SK-N-DZ (cell line): ENCODE measurements around the gene CCT8L2.
"Not testable (repeated sequence)": the region's sequence is repeated elsewhere in the genome, so short reads cannot be mapped to it uniquely, and the experiment has no call there.

Source experiments
- DNase-seq: peaks from one replicate; pipeline ENCODE4 v3.0.0-alpha.2; 2015; ENCODE audit warnings: low spot score

Gene CCT8L2

GRCh38 chr22:16595251-16595650, 2.6 kb upstream of the CCT8L2 start:
- DNase-seq = not testable (repeated sequence)

GRCh38 chr22:16594026-16594425, 1.4 kb upstream of the CCT8L2 start:
- DNase-seq = no peak

- not testable (repeated sequence) for DNase-seq
Measured at GRCh38 chr22:16592231-16592630, 379 bp downstream of the CCT8L2 start.

DNA sequence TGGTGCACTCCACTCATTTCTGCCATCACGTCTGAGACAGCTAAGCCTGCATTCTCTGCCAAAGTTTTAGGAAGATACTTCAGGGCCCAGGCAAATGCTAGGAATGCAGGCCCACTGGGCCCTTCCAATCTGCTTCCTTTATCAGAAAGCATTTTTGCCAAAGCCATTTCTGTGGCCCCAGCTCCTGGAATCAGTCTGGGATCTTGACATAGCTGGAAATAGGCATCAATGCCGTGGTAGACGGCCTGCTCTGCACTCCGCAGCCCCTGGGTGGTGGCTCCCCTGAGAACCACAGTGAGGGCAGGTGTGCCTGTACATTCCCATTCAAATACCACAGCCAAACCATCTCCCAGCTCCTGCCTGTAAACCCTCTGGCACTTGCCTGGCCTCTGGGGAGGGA, 1.5 kb downstream of the CCT8L2 start:
- not testable (repeated sequence) for DNase-seq

GRCh38 chr22:16586991-16587390, 5.6 kb downstream of the CCT8L2 start:
- DNase-seq = no peak

DNA sequence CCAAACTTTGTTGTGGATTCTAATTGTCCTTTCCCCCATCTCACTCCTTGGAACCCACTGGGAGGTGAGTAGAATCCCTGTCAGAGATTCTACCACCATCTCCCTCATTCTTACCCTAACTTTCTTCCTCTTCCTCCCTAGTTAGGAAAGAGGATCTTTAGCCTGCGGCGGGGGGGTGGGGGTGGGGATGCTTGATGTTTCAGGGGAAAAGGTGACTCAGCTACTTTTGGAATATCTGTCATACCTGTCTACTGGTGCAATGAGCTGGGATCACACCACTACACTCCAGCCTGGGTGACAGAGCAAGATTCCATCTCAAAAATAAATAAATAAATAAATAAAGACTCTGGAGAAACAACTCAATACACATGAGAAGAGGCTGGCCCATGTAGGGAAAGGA, 6.4 kb downstream of the CCT8L2 start:
- no peak for DNase-seq

DNA sequence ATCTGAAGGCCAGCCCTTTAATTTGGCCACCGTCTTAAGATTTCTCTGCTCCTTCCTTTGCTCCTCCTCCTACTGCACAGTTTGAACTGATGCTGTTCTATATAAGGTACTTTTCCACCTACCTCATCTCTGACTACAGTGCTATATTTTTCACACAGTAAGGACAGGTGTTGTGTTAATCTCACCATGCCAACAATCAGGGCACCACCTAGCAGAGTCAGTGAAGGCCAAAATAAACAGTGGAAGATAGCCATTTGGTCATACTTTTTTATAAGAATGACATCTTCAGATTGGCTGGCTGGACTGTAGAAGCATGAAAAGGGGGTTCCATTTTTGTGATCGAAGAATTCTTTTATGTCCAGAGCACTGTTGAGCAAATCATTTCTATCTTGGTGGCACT, 11.7 kb downstream of the CCT8L2 start:
- not testable (repeated sequence) for DNase-seq

GRCh38 chr22:16569240-16569834, 23.3 kb downstream of the CCT8L2 start:
- DNase-seq = not testable (repeated sequence)

GRCh38 chr22:16568425-16568758, 24.2 kb downstream of the CCT8L2 start:
- no peak for DNase-seq

DNA sequence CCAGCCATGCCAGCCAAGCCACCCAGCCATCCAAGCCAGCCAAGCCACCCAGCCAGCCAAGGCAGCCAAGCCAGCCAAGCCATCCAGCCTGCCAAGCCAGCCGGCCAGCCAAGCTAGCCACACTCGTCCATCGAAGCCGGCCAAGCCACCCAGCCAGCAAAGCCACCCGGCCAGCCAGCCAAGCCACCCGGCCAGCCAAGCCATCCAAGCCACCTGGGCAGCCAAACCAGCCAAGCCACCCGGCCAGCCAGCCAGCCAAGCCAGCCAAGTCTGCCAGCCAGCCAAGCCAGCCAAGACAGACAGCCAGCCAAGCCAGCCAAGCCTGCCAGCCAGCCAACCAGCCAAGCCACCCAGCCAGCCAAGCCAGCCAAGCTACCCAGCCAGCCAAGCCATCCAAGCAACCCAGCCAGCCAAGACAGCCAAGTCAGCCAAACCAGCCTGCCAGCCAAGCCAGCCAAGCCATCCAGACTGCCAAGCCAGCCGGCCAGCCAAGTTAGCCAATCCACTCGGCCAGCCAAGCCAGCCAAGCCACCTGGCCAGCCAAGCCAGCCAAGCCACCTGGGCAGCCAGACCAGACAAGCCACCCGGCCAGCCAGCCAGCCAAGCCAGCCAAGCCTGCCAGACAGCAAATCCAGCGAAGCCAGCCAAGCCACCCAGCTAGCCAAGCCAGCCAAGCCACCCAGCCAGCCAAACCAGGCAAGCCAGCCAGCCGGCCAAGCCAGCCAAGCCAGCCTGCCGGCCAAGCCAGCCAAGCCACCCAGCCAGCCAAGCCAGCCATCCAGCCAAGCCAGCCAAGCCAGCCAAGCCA, 24.8 kb downstream of the CCT8L2 start:
- not testable (repeated sequence) for DNase-seq

- DNase-seq = not testable (repeated sequence)
Measured at GRCh38 chr22:16566421-16567151, 26.0 kb downstream of the CCT8L2 start.

DNA sequence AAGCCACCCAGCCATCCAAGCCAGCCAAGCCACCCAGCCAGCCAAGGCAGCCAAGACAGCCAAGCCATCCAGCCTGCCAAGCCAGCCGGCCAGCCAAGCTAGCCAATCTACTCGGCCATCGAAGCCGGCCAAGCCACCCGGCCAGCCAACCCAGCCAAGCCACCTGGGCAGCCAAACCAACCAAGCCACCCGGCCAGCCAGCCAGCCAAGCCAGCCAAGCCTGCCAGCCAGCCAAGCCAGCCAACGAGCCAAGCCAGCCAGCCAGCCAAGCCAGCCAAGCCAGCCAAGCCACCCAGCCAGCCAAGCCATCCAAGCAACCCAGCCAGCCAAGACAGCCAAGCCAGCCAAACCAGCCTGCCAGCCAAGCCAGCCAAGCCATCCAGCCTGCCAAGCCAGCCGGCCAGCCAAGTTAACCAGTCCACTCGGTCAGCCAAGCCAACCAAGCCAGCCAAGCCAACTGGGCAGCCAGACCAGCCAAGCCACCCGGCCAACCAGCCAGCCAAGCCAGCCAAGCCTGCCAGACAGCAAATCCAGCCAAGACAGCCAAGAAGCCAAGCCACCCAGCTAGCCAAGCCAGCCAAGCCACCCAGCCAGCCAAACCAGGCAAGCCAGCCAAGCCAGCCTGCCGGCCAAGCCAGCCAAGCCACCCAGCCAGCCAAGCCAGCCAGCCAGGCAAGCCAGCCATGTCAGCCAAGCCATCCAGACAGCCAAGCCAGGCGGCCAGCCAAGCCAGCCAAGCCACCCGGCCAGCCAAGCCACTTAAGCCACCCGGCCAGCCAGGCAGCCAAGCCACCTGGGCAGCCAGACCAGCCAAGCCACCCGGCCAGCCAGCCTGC, 26.8 kb downstream of the CCT8L2 start:
- DNase-seq = not testable (repeated sequence)

- DNase-seq = not testable (repeated sequence)
Measured at GRCh38 chr22:16564837-16565584, 27.6 kb downstream of the CCT8L2 start.

DNA sequence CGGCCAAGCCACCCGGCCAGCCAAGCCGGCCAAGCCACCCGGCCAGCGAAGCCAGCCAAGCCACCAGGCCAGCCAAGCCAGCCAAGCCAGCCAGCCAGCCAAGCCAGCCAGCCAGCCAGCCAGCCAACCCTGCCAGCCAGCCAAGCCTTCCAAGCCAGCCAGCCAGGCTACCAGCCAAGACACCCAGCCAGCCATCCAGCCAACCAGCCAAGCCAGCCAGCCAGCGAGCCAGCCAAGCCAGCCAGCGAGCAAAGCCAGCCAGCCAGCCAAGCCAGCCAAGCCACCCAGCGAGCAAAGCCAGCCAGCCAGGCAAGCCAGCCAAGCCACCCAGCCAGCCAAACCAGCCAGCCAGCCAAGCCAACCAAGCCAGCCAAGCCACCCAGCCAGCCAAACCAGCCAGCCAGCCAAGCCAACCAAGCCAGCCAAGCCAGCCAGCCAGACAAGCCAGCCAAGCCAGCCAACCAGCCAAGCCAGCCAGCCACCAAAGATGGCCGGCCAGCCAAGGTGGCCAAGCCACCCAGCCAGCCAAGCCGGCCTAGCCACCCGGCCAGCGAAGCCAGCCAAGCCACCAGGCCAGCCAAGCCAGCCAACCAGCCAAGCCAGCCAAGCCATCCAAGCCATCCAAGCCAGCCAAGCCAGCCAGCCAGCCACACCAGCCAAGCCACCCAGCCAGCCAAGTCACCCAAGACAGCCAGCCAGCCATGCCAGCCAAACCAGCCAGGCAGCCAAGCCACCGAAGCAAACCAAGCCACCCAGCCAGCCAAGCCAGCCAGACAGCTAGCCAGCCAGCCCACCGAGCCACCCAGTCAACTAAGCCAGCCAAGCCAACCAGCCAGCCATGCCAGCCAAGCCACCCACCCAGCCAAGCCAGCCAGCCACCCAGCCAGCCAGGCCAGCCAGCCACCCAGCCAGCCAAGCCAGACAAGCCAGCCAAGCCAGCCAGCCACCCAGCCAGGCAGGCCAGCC, 28.8 kb downstream of the CCT8L2 start:
- DNase-seq = no peak

DNA sequence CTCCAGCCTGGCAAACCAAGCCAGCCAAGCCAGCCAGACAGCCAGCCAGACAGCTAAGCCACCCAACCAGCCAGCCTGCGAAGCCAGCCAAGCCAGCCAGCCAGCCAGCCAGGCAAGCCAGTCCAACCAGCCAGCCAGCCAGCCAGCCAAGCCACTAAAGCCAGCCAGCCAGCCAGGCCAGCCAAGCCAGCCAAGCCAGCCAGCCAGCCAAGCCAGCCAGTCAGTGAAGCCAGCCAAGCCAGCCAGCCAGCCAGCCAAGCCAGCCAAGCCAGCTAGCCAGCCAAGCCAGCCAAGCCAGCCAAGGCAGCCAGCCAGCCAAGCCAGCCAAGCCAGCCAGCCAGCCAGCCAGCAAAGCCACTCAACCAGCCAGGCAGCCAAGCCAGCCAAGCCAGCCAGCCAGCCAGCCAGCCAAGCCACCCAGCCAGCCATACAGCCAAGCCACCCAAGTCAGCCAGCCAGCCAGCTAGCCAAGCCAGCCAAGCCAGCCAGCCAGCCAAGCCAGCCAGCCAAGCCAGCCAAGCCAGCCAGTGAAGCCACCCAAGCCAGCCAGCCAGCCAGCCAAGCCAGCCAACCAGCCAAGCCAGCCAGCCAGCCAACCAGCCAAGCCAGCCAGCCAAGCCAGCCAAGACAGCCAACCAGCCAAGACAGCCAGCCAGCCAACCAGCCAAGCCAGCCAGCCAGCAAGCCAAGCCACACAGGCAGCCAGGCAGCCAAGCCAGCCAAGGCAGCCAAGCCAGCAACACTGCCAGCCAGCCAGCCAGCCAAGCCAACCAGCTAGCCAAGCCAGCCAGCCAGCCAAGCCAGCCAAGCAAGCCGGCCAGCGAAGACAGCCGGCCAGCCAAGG, 29.7 kb downstream of the CCT8L2 start:
- no peak for DNase-seq

DNA sequence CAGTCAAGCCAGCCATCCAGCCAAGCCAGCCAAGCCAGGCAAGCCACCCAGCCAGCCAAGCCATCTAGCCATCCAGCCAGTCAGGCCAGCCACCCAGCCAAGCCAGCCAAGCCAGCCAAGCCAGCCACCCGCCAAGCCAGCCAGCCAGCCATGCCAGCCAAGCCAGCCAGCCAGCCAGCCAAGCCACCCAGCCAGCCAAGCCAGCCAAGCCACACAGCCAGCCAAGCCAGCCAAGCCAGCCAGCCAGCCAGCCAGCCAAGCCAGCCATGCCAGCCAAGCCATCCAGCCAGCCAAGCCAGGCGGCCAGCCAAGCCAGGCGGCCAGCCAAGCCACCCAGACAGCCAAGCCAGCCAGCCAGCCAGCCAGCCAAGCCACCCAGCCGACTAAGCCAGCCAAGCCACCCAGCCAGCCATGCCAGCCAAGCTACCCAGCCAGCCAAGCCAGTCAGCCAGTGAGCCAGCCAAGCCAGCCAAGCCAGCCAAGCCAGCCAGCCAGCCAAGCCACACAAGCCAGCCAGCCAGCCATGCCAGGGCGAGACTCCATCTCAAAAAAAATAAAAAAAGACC, 31.4 kb downstream of the CCT8L2 start:
- not testable (repeated sequence) for DNase-seq

DNA sequence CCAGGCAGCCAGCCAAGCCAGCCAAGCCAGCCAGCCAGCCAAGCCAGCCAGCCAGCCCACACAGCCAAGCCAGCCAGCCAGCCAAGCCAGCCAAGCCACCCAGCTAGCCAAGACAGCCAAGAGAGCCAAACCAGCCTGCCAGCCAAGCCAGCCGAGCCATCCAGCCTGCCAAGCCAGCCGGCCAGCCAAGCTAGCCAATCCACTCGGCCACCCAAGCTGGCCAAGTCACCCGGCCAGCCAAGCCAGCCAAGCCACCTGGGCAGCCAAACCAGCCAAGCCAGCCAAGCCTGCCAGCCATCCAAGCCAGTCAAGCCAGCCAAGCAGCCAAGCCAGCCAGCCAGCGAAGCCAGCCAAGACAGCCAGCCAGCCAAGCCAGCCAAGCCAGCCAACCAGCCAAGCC, 32.0 kb downstream of the CCT8L2 start:
- not testable (repeated sequence) for DNase-seq

- DNase-seq = not testable (repeated sequence)
Measured at GRCh38 chr22:16559996-16560395, 32.6 kb downstream of the CCT8L2 start.
